ENCODE results near the gene CEP44.

CEP44 gene

GRCh38 chr4:174283507-174284471, at the start of gene CEP44, which contains the start of gene FBXO8:
Gene CEP44 (plus strand): TSS chr4:174283911. CDS start chr4:174299122, 15,211 bp downstream.
Gene FBXO8 (minus strand): TSS chr4:174283667. CDS start chr4:174263092, 20,575 bp downstream.
- TF ChIP-seq MYC (IDR thresholded peaks at IDR 0.05; ENCODE audit: low read depth, low read length): no peak
- no peak for TF ChIP-seq MAX (IDR thresholded peaks at IDR 0.05; ENCODE audit: low read depth, low read length)
- no peak for TF ChIP-seq CTCF (IDR thresholded peaks at IDR 0.05; ENCODE audit: low read depth, low read length)
- TF ChIP-seq POLR2A (IDR thresholded peaks at IDR 0.05; ENCODE audit: extremely low read depth, insufficient read length): peak; percentile 59
- DNase-seq (ENCODE audit: low read depth): peak; percentile 80
- peak within 1 kb of the TSS; percentile 98 for H3K4me3 ChIP-seq (ENCODE audit: low read depth, low read length)

- H3K4me3 ChIP-seq (ENCODE audit: low read depth, low read length): no peak overlapping the region
- no peak for TF ChIP-seq MYC (IDR thresholded peaks at IDR 0.05; ENCODE audit: low read depth, low read length)
- no peak for TF ChIP-seq MAX (IDR thresholded peaks at IDR 0.05; ENCODE audit: low read depth, low read length)
- no peak for TF ChIP-seq POLR2A (IDR thresholded peaks at IDR 0.05; ENCODE audit: extremely low read depth, insufficient read length)
- no peak for TF ChIP-seq CTCF (IDR thresholded peaks at IDR 0.05; ENCODE audit: low read depth, low read length)
- DNase-seq (ENCODE audit: low read depth): no peak
Measured at GRCh38 chr4:174236359-174236758, 47.4 kb upstream of the CEP44 start.

- DNase-seq (ENCODE audit: low read depth): no peak
- H3K4me3 ChIP-seq (ENCODE audit: low read depth, low read length): no peak overlapping the region
- TF ChIP-seq MYC (IDR thresholded peaks at IDR 0.05; ENCODE audit: low read depth, low read length) (no peak), CTCF (IDR thresholded peaks at IDR 0.05; ENCODE audit: low read depth, low read length) (no peak), MAX (IDR thresholded peaks at IDR 0.05; ENCODE audit: low read depth, low read length) (no peak), POLR2A (IDR thresholded peaks at IDR 0.05; ENCODE audit: extremely low read depth, insufficient read length) (no peak)
Measured at GRCh38 chr4:174241162-174241561, 42.5 kb upstream of the CEP44 start.

GRCh38 chr4:174244441-174244840, 39.3 kb upstream of the CEP44 start:
- no peak for DNase-seq (ENCODE audit: low read depth)
- H3K4me3 ChIP-seq (ENCODE audit: low read depth, low read length): no peak overlapping the region
- TF ChIP-seq MAX (IDR thresholded peaks at IDR 0.05; ENCODE audit: low read depth, low read length) (no peak), CTCF (IDR thresholded peaks at IDR 0.05; ENCODE audit: low read depth, low read length) (no peak), POLR2A (IDR thresholded peaks at IDR 0.05; ENCODE audit: extremely low read depth, insufficient read length) (no peak), MYC (IDR thresholded peaks at IDR 0.05; ENCODE audit: low read depth, low read length) (no peak)

GRCh38 chr4:174245714-174246113, 38.0 kb upstream of the CEP44 start:
- H3K4me3 ChIP-seq (ENCODE audit: low read depth, low read length): no peak overlapping the region
- no peak for DNase-seq (ENCODE audit: low read depth)
- TF ChIP-seq POLR2A (IDR thresholded peaks at IDR 0.05; ENCODE audit: extremely low read depth, insufficient read length) (no peak), MYC (IDR thresholded peaks at IDR 0.05; ENCODE audit: low read depth, low read length) (no peak), MAX (IDR thresholded peaks at IDR 0.05; ENCODE audit: low read depth, low read length) (no peak), CTCF (IDR thresholded peaks at IDR 0.05; ENCODE audit: low read depth, low read length) (no peak)

All from NB4 (cell line).